OCI-LY7 (cell line): ENCODE data around the gene DNMT3B. TPM values are rescaled to one million over a fixed set of nuclear protein-coding genes. Genes with fewer than 3 reads are reported as not detected.

Source experiments
- BruUV-seq: library from RNA; stranded (reverse); fragments of 400-500 nt; replicated peaks from 2 replicates; lab custom pipeline; 2021; lab: Mats Ljungman, UMichigan
- CTCF ChIA-PET: fragments of 300-600 bp; sonication (Branson Sonifier 250); formaldehyde crosslinking; loops from one replicate; lab custom pipeline; 2022; ENCODE audit warnings: antibody characterized with exemption; ENCODE audit not compliant: unreplicated experiment; lab: Charles Lee
- POLR2A ChIA-PET: fragments of 300-600 bp; sonication (Branson Sonifier 250); formaldehyde crosslinking; loops from one replicate; lab custom pipeline; 2022; ENCODE audit warnings: antibody characterized with exemption; lab: Charles Lee
- DNase-seq: peaks from one replicate; pipeline ENCODE4 v3.0.0-alpha.2; 2015; ENCODE audit warnings: low spot score
- H2AFZ ChIP-seq: fragments of 200-600 bp; sonication (generic), shearing (Covaris generic); 2 replicates; pipeline ENCODE4 v1.6.1; 2014; ENCODE audit warnings: mild to moderate bottlenecking, antibody characterized with exemption, low read length, moderate library complexity
- H3K27ac ChIP-seq: fragments of 200-600 bp; sonication (generic); 2 replicates; pipeline ENCODE4 v1.5.1; 2014; ENCODE audit warnings: mixed run types, low read depth, mild to moderate bottlenecking, moderate library complexity, low read length, inconsistent platforms; ENCODE audit not compliant: poor library complexity, severe bottlenecking
- H3K36me3 ChIP-seq: fragments of 200-600 bp; sonication (generic); 2 replicates; pipeline ENCODE4 v1.6.1; 2014; ENCODE audit warnings: mild to moderate bottlenecking, antibody characterized with exemption, low read length, moderate library complexity, mixed read lengths; ENCODE audit not compliant: insufficient read depth
- H3K4me1 ChIP-seq: fragments of 200-600 bp; sonication (generic); 2 replicates; pipeline ENCODE4 v1.5.1; 2014; ENCODE audit warnings: mild to moderate bottlenecking, low read length; ENCODE audit not compliant: insufficient read depth, poor library complexity, severe bottlenecking
- H3K4me2 ChIP-seq: fragments of 200-600 bp; sonication (generic); 2 replicates; pipeline ENCODE4 v1.6.1; 2014; ENCODE audit warnings: mild to moderate bottlenecking, low read length
- H3K4me3 ChIP-seq: fragments of 200-600 bp; sonication (generic); 2 replicates; pipeline ENCODE4 v1.5.1; 2014; ENCODE audit warnings: mild to moderate bottlenecking, low read depth, low read length; ENCODE audit not compliant: poor library complexity, severe bottlenecking
- H3K79me2 ChIP-seq: fragments of 200-600 bp; sonication (generic); 2 replicates; pipeline ENCODE4 v1.6.1; 2016; ENCODE audit warnings: low read depth, mild to moderate bottlenecking, low read length, moderate library complexity, mixed read lengths; ENCODE audit not compliant: insufficient read depth
- H3K9me2 ChIP-seq: fragments of 200-600 bp; sonication (generic); 2 replicates; pipeline ENCODE4 v1.6.1; 2016; ENCODE audit warnings: mild to moderate bottlenecking, low read length, mixed read lengths; ENCODE audit not compliant: insufficient read depth
- H3K9me3 ChIP-seq: fragments of 200-600 bp; sonication (generic); 2 replicates; pipeline ENCODE4 v1.6.1; 2014; ENCODE audit warnings: mild to moderate bottlenecking, mixed run types, low read length, mixed read lengths
- H4K20me1 ChIP-seq: fragments of 200-600 bp; sonication (generic); 2 replicates; pipeline ENCODE4 v1.6.1; 2014; ENCODE audit warnings: mild to moderate bottlenecking, antibody characterized with exemption, low read length, moderate library complexity, mixed read lengths; ENCODE audit not compliant: insufficient read depth
- EZH2phosphoT487 ChIP-seq: fragments of 200-600 bp; sonication (generic); IDR thresholded peaks from 2 replicates; pipeline ENCODE4 v1.6.1; 2018; ENCODE audit warnings: low read depth, borderline replicate concordance, mild to moderate bottlenecking, mixed run types, antibody characterized with exemption, low read length, moderate library complexity, mixed read lengths
- intact Hi-C: fragments of 100-400 bp; cut with micrococcal nuclease; formaldehyde crosslinking; loops from one replicate; pipeline ENCODE4 v1.10.0; 2022; ENCODE audit not compliant: unreplicated experiment
- total RNA-seq, 2 experiments: library from RNA; depleted of rRNA in 1 of 2; stranded (reverse); fragments of >200 nt in 1 of 2; shearing (Covaris generic) in 1 of 2; gene quantifications; 2 replicates each; pipeline ENCODE4 v1.2.3, GENCODE V29; 2014 to 2022
- TF ChIP-seq, protein P1 (sequence below): fragments of 200-600 bp; sonication (generic); conservative IDR thresholded peaks from 2 replicates; pipeline ENCODE4 v1.5.1; 2014; ENCODE audit warnings: mild to moderate bottlenecking, antibody characterized with exemption, low read length, moderate library complexity, mixed read lengths

The DNMT3B gene
- total RNA-seq, 2 experiments from 2014 or later = 12.1 to 13.8 TPM

DNA sequence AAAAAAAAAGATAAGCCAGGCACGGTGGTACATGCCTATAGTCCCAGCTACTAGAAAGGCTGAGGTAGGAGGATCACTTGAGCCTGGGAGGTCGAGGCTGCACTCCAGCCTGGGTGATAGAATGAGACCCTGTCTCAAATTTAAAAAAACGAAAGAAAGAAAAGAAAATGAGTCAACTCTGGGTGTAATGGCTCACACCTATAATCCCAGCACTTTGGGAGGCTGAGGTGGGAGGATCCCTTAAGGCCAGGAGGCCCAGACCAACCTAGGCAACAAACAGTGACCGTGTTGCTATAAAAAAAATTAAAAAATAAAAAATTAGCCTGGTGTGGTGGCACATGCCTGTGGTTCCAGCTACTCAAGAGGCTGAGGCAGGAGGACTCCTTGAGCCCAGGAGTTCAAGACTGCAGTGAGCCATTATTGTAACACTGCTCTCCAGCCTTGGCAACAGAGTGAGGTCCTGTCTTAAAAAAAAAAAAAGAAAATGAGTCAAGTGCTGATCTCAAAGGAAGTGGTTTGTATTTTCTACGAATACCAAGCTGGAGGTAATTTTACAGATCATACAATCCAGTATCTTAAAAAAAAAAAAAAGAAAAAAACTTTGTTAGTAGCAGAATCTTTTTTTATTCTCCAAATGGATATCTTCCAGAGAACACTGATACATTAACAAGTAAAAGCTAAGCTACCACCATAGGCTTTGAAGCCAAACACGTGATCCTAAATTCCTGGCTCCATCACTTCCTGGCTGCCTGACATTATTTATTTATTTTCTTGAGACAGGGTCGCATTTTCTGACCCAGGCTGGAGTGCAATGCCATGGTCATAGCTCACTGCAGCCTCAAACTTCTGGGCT is 24.6 kb upstream of the DNMT3B start:
- Histone ChIP-seq H3K4me1 (peaks cover 6% of the 10 kb centered on the region), H3K79me2 (peaks cover 2% of the 10 kb centered on the region; the same call in 1 of the 2 replicates), H3K9me2 (no peaks in the 10 kb centered on the region), H3K4me3 (no peak overlapping the region), H4K20me1 (no peaks in the 10 kb centered on the region), H2AFZ (no peak overlapping the region), H3K4me2 (no peak overlapping the region), H3K36me3 (no peaks in the 10 kb centered on the region), H3K9me3 (no peaks in the 10 kb centered on the region), H3K27ac (no peak overlapping the region)
- no peak for TF ChIP-seq EZH2phosphoT487
- TF ChIP-seq, protein P1, sequence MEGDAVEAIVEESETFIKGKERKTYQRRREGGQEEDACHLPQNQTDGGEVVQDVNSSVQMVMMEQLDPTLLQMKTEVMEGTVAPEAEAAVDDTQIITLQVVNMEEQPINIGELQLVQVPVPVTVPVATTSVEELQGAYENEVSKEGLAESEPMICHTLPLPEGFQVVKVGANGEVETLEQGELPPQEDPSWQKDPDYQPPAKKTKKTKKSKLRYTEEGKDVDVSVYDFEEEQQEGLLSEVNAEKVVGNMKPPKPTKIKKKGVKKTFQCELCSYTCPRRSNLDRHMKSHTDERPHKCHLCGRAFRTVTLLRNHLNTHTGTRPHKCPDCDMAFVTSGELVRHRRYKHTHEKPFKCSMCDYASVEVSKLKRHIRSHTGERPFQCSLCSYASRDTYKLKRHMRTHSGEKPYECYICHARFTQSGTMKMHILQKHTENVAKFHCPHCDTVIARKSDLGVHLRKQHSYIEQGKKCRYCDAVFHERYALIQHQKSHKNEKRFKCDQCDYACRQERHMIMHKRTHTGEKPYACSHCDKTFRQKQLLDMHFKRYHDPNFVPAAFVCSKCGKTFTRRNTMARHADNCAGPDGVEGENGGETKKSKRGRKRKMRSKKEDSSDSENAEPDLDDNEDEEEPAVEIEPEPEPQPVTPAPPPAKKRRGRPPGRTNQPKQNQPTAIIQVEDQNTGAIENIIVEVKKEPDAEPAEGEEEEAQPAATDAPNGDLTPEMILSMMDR = no peak
- intact Hi-C loops = no loop called here
- no TSS peak for BruUV-seq
- ChIA-PET CTCF (interaction anchor here (0.6 kb wide), 1 partner anchor 26 kb away, joined by 3 read pairs; no protein-coding TSS in a partner anchor), POLR2A (interaction anchor here (0.6 to 1.1 kb wide), 3 partner anchors 23 to 927 kb away, joined by 3 read pairs; no protein-coding TSS in a partner anchor)
- DNase-seq = no peak

DNA sequence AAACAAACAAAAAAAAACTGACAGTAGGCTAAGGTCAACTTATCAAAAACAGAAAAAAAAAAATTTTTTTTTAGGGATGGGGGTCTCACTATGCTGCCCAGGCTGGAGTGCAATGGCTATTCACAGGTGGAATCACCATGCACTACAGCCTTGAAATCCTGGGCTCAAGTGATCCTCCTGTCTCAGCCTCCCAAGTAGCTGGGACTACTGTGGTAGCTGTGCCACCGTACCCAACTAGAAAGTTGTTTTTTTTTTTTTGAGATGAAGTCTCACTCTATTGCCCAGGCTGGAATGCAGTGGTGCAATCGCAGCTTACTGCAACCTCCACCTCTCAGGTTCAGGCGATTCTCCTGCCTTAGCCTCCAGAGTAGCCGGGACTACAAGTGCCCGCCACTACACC is 21.0 kb upstream of the DNMT3B start:
- TF ChIP-seq EZH2phosphoT487 = no peak
- TF ChIP-seq, protein P1 = no peak
- no TSS peak for BruUV-seq
- Histone ChIP-seq H3K9me2 (no peaks in the 10 kb centered on the region), H3K27ac (no peak overlapping the region), H4K20me1 (no peaks in the 10 kb centered on the region), H3K4me2 (no peak overlapping the region), H3K4me3 (no peak overlapping the region), H3K9me3 (no peaks in the 10 kb centered on the region), H3K79me2 (peaks cover 6% of the 10 kb centered on the region; the same call in 1 of the 2 replicates), H3K4me1 (peaks cover 32% of the 10 kb centered on the region), H3K36me3 (no peaks in the 10 kb centered on the region), H2AFZ (no peak overlapping the region)
- POLR2A ChIA-PET = interaction anchor here (0.7 to 2.1 kb wide), 2 partner anchors 23 to 60 kb away, joined by 3 to 6 read pairs; no protein-coding TSS in a partner anchor
- CTCF ChIA-PET = interaction anchor here (2.0 kb wide), 1 partner anchor 37 kb away, joined by 13 read pairs; no protein-coding TSS in a partner anchor
- intact Hi-C loops = no loop called here
- no peak for DNase-seq
